Upper lobe of left lung (tissue), 4 donors: Measurements from ENCODE around the gene RAB24.

Experiments
- CTCF ChIP-seq, 6 experiments: fragments of 450-650 bp in 4 of 6; fragments of 200-600 bp in 2 of 6; sonication (generic) in 2 of 6; IDR thresholded peaks; one replicate each; pipeline ENCODE4 v1.5.1; 2016 to 2019; ENCODE audit warnings: antibody characterized with exemption in 6 of 6
- POLR2A ChIP-seq, 4 donors: fragments of 450-650 bp; IDR thresholded peaks; one replicate each; pipeline ENCODE4 v1.5.1; 2016 to 2017; ENCODE audit warnings: antibody characterized with exemption in 4 of 4, mild to moderate bottlenecking in 2 of 4

GRCh38 chr5:177301503-177302165, 1.9 kb downstream of the RAB24 start:
- no peak for TF ChIP-seq CTCF (IDR thresholded peaks at IDR 0.05)
- no peak for TF ChIP-seq POLR2A (IDR thresholded peaks at IDR 0.05)
